Left kidney (tissue), 2 donors: ENCODE results near the gene FHIT. TPM values are rescaled to one million over a fixed set of nuclear protein-coding genes. Genes with fewer than 3 reads are reported as not detected.
A peak's percentile ranks its signal among the peaks of the same experiment; 100 is the strongest.

ENCODE experiments used
- DNase-seq: peaks from one replicate; pipeline ENCODE4 v3.0.0-alpha.2; 2013
- polyA plus RNA-seq: library from polyadenylated mRNA; unstranded; fragments of 120-200 nt; gene quantifications from one replicate; pipeline ENCODE4 v1.2.1, GENCODE V29; 2013; ENCODE audit not compliant: insufficient read length

FHIT gene
- polyA plus RNA-seq, 1 donor, result 25.0 TPM

GRCh38 chr3:59996056-59996455 lies 1255.2 kb downstream of the FHIT start:
- no peak for DNase-seq

DNA sequence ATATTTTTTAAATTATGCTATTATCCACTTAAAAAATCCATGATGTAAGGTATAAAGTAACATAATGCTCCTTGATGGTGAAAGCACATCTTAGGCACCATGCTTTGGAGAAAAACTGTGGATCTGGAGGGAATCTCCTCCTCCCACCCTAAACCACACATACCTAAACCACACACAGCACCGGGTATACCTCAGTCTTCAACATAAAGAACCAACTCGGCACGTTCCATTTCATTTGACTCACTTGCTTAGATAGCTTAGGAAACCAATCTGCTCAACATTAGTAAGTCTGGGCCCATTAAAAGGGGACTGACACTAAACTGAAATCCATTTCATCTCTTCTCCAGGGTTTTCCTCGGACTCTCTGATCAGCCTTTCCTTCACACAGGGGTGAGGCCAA lies 1255.7 kb downstream of the FHIT start:
- DNase-seq, result no peak

DNA sequence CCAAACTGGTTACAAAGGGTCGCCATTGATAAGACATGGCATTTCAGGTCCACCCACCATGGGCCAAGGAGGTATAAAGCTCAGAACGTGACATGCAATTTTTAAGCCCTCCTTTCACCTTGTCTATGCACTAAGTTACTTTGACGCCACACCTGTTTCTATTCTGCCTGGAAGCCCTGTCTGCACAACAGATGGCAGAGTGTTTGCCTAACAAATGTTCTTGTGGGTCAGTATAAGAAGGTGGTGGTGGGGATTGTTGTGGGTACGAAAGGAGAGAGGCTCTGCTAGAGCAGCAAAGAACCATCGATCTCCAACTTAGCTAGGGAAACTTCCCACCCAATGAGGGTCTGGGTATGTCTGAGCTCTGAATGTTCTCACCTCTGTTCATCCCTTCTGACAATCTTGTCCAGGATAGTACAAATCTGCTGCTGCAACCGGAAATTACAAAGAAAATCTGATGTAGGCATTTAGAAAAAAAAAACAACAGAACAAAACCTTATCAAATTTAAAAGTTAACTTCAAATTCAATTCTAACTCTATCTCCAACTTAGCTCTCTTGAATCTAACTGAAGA lies 1256.4 kb downstream of the FHIT start:
- no peak for DNase-seq

GRCh38 chr3:59992578-59992977 lies 1258.7 kb downstream of the FHIT start:
- DNase-seq, result no peak

DNA sequence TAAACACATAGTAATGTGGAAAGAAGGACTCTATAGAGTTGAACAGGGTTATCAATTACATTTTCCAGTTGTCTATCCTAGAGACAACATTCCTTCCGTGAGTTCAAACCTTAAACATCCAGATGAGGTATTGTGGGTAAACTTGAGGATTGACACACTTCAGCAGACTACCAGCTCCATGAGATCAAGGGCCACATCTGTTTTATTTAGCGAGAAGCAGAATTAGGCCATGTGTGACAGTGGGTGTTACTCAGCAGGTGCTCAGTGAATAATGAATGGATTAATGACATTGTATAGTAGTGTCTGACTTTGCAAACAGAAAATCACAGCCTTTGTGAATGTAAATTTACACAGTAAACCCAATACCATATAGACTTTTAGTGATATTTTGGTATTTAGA lies 1260.3 kb downstream of the FHIT start:
- no peak for DNase-seq

- DNase-seq, result no peak
Measured at GRCh38 chr3:59982510-59982909, 1268.7 kb downstream of the FHIT start.

DNA sequence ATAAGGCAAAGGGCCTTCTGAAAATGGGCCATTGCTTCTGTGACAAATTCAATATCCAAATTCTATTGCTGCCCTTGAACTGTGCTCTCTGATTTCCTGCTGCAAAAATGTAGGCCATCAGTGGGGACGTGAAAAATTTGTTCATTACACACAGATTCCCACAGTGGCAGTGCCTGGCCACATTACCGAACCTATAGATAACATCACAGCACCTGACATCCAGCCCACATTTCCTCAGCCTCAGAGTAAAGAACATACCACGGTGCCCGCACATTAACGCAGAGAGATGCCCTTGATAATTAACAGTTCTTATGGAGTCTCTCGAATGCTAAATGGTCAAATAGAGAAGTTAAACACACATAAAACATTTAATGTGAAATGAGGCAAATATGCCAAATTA lies 1269.9 kb downstream of the FHIT start:
- DNase-seq, result no peak

- no peak for DNase-seq
Measured at GRCh38 chr3:59980576-59980975, 1270.7 kb downstream of the FHIT start.

DNA sequence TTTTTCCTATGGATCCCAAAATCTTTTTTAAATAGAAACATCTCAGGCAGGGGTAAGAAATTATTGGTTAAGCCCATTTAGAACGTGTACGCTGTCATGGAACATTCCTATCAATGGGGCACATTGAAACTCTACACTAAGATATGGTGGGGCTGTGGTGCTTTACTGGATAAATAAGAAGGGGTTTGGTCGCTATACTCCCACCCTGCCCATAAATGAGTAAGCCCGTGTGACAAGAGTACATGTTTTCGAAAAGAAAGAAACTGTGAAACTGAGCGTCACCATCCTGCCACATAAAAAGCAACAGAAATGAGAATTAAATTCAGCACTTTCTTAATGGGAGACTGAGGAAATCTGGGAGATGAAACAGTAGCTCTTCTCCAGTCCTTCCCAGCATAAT lies 1271.7 kb downstream of the FHIT start:
- no peak for DNase-seq

GRCh38 chr3:59978979-59979378 lies 1272.3 kb downstream of the FHIT start:
- DNase-seq, result no peak

DNA sequence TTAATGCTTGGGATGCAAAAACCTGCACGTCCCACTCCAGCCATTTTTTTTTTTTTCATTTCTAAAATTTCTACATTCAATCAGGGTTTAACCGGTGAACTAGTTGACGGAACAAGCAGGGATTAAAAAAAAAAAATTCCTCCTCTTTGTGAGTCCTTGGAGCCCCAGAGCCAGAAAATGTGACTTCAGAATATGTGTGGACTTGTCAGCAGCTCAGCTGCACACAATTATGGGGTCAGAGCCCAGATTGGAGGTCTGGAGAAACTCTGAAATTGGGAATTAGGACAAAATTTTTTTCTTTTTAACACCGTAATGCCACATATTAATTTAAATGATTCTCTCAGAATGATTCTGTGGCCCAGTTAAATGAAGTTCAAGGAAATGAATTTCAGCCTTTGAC lies 1280.5 kb downstream of the FHIT start:
- no peak for DNase-seq

GRCh38 chr3:59970376-59970775 lies 1280.9 kb downstream of the FHIT start:
- DNase-seq, result peak; percentile 24

- no peak for DNase-seq
Measured at GRCh38 chr3:59968513-59969045, 1282.7 kb downstream of the FHIT start.

GRCh38 chr3:59963676-59964075 lies 1287.6 kb downstream of the FHIT start:
- DNase-seq, result no peak

DNA sequence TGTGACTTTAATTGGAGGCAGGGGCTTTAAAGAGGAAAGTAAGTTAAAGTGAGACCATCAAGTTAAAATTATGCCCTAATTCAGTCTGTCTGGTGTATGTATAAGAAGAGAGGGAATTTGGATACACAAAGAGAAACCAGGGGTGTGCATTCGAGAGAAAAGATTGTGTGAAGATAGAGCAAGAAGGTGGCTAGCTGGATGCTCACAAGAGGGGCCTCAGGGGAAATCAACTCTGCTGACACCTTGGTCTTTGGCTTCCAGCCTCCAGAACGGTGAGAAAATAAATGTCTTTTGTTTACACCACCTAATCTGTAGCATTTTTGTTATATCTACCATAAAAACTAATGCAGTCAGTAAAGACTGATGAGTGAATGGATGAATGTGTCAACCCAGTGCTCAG lies 1294.1 kb downstream of the FHIT start:
- DNase-seq, result no peak

DNA sequence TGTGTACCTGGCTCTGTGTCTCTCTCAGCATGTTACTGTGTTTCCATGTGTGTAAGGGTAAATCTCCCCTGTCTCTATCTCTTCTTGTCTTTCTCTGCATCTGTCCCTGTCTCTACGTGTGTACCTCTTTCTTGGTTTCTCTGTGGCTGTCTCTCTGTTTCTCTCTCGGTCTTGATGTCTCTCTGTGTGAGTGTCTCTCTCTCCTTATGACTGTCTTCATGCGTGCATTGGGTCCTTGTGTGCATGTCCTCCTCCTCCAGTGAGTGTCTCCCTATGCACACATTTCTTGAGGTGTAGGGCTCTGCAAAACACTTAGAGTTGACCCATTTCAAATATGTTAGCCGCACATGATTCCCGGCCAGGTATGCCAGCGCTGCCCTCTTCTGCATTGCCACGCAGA lies 1298.1 kb downstream of the FHIT start:
- no peak for DNase-seq

GRCh38 chr3:59949311-59949710 lies 1301.9 kb downstream of the FHIT start:
- DNase-seq, result no peak

- no peak for DNase-seq
Measured at GRCh38 chr3:59946401-59946800, 1304.9 kb downstream of the FHIT start.

DNA sequence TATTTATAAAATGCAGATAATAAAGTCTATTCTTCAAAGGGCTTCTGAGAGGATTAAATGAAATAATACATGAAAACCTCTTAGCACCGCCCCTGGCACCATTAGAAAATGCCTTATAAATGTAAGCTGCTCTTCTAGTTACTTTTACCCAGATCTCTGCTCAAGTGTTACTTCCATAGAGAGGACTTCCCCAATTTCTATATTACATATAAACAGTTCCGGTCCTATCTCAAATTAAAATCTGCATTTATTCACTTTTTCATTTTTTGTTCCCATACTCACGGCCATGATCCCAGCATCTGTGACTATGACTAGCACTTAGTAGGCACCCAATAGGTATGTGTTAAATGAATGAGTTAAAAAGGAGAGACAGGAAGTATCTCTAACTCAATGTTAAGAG lies 1310.5 kb downstream of the FHIT start:
- no peak for DNase-seq

DNA sequence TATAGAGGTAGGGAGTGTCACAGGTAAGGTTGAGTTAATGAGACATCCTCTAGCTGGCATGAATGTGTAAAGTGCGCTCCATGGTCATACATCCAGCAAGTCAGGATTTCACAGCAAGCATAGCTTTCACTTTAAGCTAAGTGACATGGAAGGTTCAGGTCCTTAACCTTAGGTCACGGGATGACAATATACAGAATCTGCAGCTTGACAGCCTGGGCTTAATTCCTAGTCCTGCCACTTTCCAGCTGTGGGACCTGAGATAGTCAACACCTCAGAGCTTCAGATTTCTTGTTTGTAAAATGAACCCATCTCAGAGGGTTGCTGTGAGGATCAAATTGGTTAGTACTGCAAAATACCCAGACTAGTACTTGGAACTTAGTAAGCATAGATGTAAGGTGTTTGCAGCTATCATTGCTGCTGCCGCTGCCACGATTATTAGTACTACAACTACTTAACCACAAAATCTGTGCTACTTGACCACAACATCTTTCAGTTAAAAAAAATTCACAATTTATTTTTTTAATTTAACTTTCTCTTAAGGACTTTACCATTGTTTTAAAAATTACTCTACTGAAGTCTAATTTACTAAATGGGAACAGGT lies 1311.3 kb downstream of the FHIT start:
- no peak for DNase-seq

GRCh38 chr3:59938828-59939227 lies 1312.4 kb downstream of the FHIT start:
- DNase-seq, result no peak

- DNase-seq, result no peak
Measured at GRCh38 chr3:59937201-59937600, 1314.1 kb downstream of the FHIT start.

DNA sequence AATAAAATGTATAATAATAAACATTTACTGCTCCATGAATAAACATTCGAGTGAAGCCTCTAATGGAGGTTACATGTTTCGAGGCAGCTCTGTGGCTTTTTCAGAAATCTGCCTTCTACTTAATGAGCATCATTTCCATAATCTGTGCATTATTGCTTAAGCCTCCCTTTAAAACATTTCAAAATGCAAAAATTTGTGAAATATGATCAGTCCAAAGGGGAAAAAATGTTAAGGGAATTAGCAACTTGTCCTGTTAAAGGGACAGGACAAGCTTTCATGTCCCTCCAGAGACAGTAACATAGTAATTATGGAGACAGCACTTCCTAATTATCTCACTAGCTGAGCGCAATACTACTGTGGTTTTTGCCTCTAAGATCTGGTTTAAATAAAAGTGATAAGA lies 1314.8 kb downstream of the FHIT start:
- no peak for DNase-seq

DNA sequence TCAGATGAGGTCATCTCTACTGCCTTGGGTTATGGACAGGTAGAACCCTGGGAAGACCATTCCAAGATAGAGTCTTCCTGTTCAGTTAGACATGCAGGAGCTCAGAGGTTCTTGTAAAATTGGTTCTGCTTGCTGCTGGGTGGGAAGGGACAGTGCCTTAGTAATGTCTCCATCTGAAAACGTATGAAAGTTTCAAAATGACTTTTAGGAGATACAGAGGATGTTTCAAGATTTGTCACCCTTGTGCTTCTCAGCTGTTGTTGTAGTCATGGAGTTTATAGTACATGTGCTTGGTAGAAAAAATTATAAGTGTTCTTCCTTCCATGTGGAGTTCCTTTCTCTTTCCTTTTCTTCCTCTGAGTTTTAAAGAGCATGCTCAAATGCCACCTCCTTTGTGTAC lies 1316.2 kb downstream of the FHIT start:
- DNase-seq, result no peak
